ENCODE measurements around the gene HYAL3.

GRCh38 chr3:50243543-50243895, 55.7 kb downstream of the HYAL3 start:
- no peak for TF ChIP-seq CTCF (IDR thresholded peaks at IDR 0.05)
- TF ChIP-seq ZFX (IDR thresholded peaks at IDR 0.05; ENCODE audit: borderline replicate concordance), result no peak
